Renal cortical epithelial cell (primary cell): ENCODE data around the gene DENND1A. TPM values are rescaled to one million over a fixed set of nuclear protein-coding genes. Genes with fewer than 3 reads are reported as not detected.

ENCODE experiments used
- DNase-seq: peaks from one replicate; pipeline ENCODE4 v3.0.0-alpha.2; 2011; ENCODE audit warnings: low read depth
- total RNA-seq: library from RNA; depleted of rRNA; stranded (reverse); fragments of >200 nt; gene quantifications from 2 replicates; pipeline ENCODE4 v1.2.3, GENCODE V29; 2014

Gene DENND1A
- total RNA-seq, 1 donor from 2014 or later, result 21.5 TPM

GRCh38 chr9:123373946-123374345, 556.0 kb downstream of the DENND1A start:
- no peak for DNase-seq

DNA sequence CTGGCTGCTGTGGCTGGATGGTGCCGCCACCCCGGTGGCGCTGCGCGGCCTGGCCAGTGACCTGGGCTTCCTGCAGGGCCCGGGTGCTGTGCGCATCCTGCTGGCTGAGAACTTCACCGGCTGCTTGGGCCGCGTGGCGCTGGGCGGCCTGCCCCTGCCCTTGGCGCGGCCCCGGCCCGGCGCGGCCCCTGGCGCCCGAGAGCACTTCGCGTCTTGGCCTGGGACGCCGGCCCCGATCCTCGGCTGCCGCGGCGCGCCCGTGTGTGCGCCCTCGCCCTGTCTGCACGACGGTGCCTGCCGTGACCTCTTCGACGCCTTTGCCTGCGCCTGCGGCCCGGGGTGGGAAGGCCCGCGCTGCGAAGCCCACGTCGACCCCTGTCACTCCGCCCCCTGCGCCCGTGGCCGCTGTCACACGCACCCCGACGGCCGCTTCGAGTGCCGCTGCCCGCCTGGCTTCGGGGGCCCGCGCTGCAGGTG, 556.4 kb downstream of the DENND1A start:
- no peak for DNase-seq

GRCh38 chr9:123372766-123373446, 557.0 kb downstream of the DENND1A start:
- no peak for DNase-seq

DNA sequence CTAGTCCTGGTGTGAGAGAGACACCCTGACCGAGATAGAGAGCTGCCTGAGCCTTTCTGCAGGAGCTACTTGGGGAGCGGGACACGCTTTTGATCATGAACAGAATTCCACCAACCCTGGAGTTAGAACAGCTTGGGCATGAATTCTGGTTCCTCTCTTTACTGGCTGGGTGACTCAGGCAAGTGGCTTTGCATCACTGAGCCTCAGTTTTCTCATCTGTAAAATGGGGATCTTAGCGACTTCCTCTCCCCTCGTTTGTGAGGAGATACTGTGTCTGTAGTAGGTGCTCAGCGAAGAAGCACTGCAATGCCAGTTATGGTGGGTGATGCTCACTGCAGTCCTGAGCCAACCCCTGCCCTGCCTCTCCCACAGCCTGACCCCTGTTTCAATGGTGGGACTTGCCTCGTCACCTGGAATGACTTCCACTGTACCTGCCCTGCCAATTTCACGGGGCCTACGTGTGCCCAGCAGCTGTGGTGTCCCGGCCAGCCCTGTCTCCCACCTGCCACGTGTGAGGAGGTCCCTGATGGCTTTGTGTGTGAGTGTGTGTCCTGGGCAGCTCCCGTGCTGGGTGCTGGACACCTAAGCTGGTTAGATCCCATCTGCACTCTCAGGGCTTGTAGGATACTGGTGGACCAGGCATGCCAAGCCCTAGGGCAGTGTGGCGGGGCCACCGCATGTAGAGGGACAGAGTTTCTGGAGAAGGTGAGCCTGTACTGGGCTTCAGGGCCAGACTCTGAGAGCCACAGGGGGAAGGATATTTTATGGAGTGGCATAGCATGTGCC, 557.9 kb downstream of the DENND1A start:
- no peak for DNase-seq

DNA sequence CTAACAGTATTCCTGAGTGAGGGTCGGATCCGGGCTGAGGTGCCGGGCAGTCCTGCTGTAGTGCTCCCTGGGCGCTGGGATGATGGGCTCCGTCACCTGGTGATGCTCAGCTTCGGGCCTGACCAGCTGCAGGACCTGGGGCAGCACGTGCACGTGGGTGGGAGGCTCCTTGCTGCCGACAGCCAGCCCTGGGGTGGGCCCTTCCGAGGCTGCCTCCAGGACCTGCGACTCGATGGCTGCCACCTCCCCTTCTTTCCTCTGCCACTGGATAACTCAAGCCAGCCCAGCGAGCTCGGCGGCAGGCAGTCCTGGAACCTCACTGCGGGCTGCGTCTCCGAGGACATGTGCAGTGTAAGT, 558.7 kb downstream of the DENND1A start:
- DNase-seq, result no peak

DNA sequence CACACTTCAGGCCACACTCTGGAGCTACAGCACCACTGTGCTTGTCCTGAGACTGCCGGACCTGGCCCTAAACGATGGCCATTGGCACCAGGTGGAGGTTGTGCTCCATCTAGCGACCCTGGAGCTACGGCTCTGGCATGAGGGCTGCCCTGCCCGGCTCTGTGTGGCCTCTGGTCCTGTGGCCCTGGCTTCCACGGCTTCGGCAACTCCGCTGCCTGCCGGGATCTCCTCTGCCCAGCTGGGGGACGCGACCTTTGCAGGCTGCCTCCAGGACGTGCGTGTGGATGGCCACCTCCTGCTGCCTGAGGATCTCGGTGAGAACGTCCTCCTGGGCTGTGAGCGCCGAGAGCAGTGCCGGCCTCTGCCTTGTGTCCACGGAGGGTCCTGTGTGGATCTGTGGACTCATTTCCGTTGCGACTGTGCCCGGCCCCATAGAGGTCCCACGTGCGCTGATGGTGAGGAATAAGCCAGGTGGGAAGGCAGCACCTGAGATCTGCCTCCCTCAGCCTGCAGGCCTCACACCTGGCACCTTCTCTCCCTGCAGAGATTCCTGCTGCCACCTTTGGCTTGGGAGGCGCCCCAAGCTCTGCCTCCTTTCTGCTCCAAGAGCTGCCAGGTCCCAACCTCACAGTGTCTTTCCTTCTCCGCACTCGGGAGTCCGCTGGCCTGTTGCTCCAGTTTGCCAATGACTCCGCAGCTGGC, 559.2 kb downstream of the DENND1A start:
- no peak for DNase-seq

- no peak for DNase-seq
These were observed 559.8 kb downstream of the DENND1A start for GRCh38 chr9:123370108-123370507.

- DNase-seq, result no peak
These were observed 560.6 kb downstream of the DENND1A start for GRCh38 chr9:123369296-123369695.

DNA sequence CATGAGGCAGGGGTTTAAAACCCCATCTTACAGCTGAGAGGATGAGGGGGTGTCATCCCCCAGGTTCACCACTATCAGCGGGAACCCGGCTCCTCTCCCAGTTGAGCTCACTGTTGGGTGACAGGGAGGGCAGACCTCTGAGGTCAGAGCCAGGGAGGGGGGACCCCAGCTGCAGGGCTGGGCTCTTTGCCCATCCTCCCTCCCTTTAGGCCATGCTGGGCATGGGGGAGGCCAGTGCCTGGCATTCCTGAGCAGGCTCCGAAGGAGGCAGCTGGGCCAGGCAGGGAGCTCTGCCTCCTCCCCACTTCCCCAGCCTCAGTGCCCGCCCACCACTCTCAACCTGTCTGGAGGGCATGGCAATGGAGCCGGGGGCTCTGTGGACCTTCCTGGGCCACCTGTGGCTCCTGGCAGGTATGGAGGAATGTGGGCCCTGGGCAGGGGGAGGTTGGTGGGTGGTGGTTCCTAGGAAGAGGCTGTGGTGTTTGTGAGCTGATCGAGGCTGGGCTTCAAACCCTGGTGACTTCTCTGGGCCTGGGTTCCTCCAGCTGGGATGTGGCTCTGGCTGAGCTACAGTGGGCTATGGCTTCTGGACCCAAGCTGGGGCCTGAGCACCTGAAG, 561.3 kb downstream of the DENND1A start:
- no peak for DNase-seq

- DNase-seq, result no peak
These were observed 561.9 kb downstream of the DENND1A start for GRCh38 chr9:123368023-123368422.

- DNase-seq, result no peak
These were observed 563.9 kb downstream of the DENND1A start for GRCh38 chr9:123365881-123366528.

DNA sequence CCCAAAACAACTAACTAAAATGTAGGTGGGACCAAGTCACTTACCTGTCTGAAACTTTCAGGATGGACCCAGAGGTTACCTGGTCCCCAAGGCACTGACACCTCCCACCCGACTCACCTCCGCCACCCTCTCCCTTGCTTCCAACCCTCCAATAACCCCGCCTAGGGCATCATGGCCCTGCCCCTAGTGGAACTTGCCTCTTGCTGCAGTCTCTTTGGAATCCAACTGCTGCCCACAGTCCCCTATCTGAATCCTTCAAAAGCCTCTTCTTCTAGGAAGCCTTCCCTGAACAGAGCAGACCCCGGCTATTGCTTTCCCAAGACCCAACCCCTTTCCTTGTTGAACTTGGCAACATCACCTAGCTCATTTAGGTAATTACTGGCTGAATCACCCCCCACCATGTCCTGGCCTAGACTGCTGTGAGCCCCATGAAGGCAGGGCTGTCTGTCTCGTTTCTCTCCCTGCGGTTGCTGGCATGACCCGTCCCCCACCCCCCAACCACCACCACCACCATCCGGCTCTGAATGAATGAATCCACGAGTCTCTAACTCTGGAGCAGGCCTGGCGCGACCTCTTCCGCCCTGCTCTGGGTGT, 564.5 kb downstream of the DENND1A start:
- DNase-seq, result no peak

DNA sequence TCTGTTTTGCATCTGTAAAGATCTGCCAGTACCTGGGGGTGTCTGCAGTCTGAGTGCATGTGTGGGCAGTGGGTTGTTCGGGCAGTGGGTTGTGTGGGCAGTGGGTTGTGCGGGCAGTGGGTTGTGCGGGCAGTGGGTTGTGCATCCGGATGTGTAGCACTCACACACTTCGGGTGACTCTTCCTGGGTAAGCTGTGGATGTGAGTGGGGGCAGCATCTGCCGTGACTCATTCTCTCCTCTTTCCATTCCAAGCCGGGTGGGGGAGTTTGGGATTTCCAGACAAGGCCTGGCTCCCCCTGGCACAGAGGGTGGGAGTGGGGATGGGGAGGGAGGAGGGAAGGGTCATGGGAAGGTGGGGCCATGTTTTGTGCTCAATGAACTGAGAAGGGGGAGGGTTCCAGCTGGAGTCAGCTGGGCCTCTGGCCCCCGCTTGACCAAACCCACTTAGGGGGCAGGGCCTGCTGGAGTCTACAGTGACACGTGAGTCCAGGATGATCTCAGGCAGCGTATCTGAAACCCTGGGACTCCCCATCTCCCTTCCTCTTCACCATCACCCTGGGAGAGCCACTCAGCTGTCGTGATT, 565.6 kb downstream of the DENND1A start:
- DNase-seq, result peak; percentile 88

DNA sequence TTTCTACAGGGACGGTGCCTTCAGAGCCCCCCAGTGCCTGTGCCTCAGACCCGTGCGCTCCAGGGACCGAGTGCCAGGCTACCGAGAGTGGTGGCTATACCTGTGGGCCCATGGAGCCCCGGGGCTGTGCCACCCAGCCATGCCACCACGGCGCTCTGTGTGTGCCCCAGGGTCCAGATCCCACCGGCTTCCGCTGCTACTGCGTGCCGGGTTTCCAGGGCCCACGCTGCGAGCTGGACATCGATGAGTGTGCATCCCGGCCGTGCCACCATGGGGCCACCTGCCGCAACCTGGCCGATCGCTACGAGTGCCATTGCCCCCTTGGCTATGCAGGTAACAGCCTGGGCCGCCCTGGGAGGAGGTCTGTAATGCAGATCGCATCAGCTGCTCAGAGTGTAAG, 567.1 kb downstream of the DENND1A start:
- DNase-seq, result no peak

- no peak for DNase-seq
These were observed 568.0 kb downstream of the DENND1A start for GRCh38 chr9:123361731-123362510.

- DNase-seq, result no peak
These were observed 568.7 kb downstream of the DENND1A start for GRCh38 chr9:123361086-123361730.

DNA sequence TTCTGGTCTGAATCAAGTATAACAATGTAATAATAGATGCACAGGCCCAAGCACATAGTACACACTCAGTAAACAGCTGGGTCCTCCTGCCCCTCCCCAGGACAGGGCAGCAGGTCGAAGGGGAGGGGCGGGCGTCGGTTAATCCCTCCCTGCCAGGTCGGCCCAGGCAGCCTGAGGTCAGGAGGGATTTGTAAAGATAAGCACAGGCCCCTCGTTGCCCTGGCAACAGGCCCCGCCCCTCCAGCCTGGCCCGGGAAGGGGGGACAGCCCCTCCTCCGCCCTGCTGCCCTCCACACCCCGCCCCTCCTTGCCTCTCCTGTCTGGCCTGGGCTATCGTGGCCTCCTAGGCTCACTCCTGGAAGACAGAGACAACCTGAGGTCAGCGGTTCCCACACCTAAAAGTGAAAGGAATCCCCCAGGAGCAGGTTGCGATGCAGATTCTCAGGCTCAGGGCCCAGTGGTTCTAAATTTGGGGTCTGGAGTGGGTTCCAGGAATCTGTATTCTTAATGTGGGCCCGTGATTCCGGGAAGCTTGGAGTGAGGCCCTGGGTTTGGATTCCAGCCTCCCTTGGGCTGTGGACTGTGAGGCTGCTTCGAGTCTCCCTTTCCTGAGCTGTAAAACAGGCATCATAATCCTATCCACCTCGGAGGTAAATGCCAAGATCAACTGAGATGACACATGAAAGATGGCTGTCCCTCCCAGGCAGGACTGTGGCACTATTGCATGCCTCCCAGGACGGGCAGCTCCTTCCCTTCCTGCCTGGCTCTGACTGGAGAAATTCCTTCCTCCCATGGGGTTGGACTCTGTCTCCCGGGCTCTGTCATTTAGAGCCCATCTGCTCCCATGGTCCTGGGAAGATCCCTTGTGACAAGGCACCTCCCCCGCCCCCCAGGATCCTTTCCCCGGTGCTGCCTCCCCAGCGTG, 569.5 kb downstream of the DENND1A start:
- DNase-seq, result no peak

DNA sequence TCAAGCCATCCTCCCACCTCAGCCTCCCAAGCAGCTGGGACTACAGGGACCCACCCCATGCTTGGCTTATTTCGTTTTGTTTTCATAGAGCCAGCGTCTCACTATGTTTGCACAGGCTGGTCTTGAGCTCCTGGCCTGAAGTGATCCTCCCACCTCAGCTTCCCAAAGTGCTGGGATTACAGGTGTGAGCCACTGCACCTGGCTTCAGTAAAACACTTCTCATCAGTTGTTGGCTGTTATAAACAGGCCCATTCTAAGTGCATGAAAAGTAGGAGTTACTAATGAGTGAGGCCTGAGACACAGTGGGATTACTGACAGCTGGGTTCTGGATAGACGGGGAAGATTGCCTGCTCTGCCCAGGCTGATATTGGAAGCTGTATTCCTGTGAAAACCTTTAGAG, 570.4 kb downstream of the DENND1A start:
- no peak for DNase-seq

- no peak for DNase-seq
These were observed 570.8 kb downstream of the DENND1A start for GRCh38 chr9:123359106-123359505.
